ENCODE data around the gene TUBAL3.
"Not testable (repeated sequence)": the region's sequence is repeated elsewhere in the genome, so short reads cannot be mapped to it uniquely, and the experiment has no call there.

TUBAL3 gene

GRCh38 chr10:5424751-5425150, 20.1 kb upstream of the TUBAL3 start:
- no peak for DNase-seq

GRCh38 chr10:5423771-5424170, 19.1 kb upstream of the TUBAL3 start:
- no peak for DNase-seq

- no peak for DNase-seq
Measured at GRCh38 chr10:5419466-5420094, 15.0 kb upstream of the TUBAL3 start.

- DNase-seq: no peak
Measured at GRCh38 chr10:5418584-5418983, 14.0 kb upstream of the TUBAL3 start.

GRCh38 chr10:5416981-5417380, 12.4 kb upstream of the TUBAL3 start:
- no peak for DNase-seq

GRCh38 chr10:5413012-5413938, 8.6 kb upstream of the TUBAL3 start:
- DNase-seq: peak in 9 of 56 donors; percentile 16 to 54 (median 26)

GRCh38 chr10:5412277-5412941, 7.8 kb upstream of the TUBAL3 start, which contains the start of gene NET1:
Gene NET1 (plus strand): TSS chr10:5412557. CDS start chr10:5412693, 136 bp downstream.
- DNase-seq: peak; percentile 53 to 95 (median 88)

GRCh38 chr10:5411941-5412276, 7.3 kb upstream of the TUBAL3 start:
- no peak for DNase-seq

GRCh38 chr10:5410787-5411186, 6.2 kb upstream of the TUBAL3 start:
- not testable (repeated sequence) for DNase-seq

- no peak for DNase-seq
Measured at GRCh38 chr10:5406918-5407317, 2.3 kb upstream of the TUBAL3 start.

- DNase-seq: no peak
Measured at GRCh38 chr10:5402798-5403197, 1.8 kb downstream of the TUBAL3 start.

- no peak for DNase-seq
Measured at GRCh38 chr10:5400468-5401240, 4.0 kb downstream of the TUBAL3 start.

- no peak for DNase-seq
Measured at GRCh38 chr10:5399332-5399731, 5.3 kb downstream of the TUBAL3 start.

GRCh38 chr10:5396556-5397300, 7.9 kb downstream of the TUBAL3 start:
- DNase-seq: peak in 37 of 56 donors; percentile 3 to 86 (median 33)

- DNase-seq: no peak
Measured at GRCh38 chr10:5395168-5395567, 9.5 kb downstream of the TUBAL3 start.

- DNase-seq: no peak
Measured at GRCh38 chr10:5393529-5393928, 11.1 kb downstream of the TUBAL3 start.

- DNase-seq: peak in 3 of 56 donors; percentile 4 to 19 (median 8)
Measured at GRCh38 chr10:5391790-5392189, 12.8 kb downstream of the TUBAL3 start.

- no peak for DNase-seq
Measured at GRCh38 chr10:5390607-5391205, 13.9 kb downstream of the TUBAL3 start.

- no peak for DNase-seq
Measured at GRCh38 chr10:5387169-5387568, 17.5 kb downstream of the TUBAL3 start.

GRCh38 chr10:5385224-5385623, 19.4 kb downstream of the TUBAL3 start:
- DNase-seq: no peak
